Right ventricle myocardium inferior (tissue), 1 donor: Measurements from ENCODE around the gene PHC2. TPM values are rescaled to one million over a fixed set of nuclear protein-coding genes. Genes with fewer than 3 reads are reported as not detected.

ENCODE experiments used
- ATAC-seq: fragments of 200-7000 bp; cut with Tn5 transposase; one replicate; pipeline ENCODE4 v1.9.1; 2020; ENCODE audit warnings: mild to moderate bottlenecking, moderate library complexity
- DNase-seq: peaks from one replicate; pipeline ENCODE4 v3.0.0; 2021; ENCODE audit errors: missing footprints
- intact Hi-C: fragments of 100-400 bp; cut with DNase I; formaldehyde crosslinking; loops from one replicate; pipeline ENCODE4 v1.11.0; 2022
- total RNA-seq: library from RNA; stranded (reverse); fragmentation: NEBNext Ultra II Directional; extraction: Animal tissue kit (Norgen Biotek cat#: 25700); gene quantifications from one replicate; pipeline ENCODE4 v1.2.1, GENCODE V29; 2021
- donor health status: DM: no; HTN: yes; CAD: no; lungs with severe emphysema.

Gene PHC2
- total RNA-seq, 1 donor from 2014 or later = 102 TPM

DNA sequence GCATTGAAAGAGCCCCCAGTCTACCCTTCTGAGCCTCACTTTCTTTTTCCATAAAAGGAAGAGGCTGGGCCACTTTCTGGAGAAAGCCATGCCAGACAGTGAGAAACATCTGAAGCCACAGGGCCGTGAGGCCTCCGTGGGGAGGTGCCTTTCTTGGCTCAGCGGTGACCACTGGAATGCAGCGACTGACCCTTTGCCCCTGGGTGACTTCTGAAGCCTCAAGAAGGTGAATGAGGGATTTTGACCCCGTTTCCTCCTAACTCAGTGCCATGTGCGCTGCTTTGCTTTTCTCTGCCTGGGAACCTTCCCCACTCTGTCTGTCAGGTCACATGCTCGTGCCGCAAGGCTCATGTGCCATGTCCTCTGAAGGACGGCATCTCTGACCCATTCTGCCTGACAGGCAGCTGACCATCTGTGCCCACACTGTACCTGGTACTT is 65.3 kb downstream of the PHC2 start:
- ATAC-seq = peak; percentile 54

GRCh38 chr1:33364565-33364918 is 66.4 kb downstream of the PHC2 start:
- intact Hi-C loops = loop anchor here (10.0 kb wide), 2 partner anchors 230 to 270 kb away; no protein-coding TSS in a partner anchor
- no peak for ATAC-seq
- DNase-seq = no peak

More for the DNA sequence above, 65.3 kb downstream of the PHC2 start:
- intact Hi-C loops = loop anchor here (5.0 to 10.0 kb wide), 3 partner anchors 107 to 271 kb away; partner anchors contain the start of gene ZSCAN20
- DNase-seq = no peak

DNA sequence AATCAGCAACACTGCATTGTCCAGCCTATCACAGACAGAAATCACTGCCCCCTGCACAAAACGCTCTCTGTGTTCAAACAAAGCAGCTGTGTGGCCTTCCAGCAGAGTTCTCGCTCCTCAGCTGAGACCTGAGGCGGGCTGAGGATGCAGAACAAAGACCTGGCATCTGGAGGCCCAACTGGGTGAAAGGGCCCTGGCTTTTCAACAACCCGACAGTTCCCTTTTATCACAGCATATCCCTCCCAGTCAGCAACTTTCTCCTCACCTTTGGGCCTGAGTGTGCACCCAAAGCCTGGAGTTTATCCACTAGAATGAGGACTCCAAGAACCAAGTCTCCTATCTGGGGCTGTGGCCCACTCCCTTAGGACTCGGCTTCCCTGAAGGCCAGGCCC is 67.4 kb downstream of the PHC2 start:
- DNase-seq = no peak
- intact Hi-C loops = loop anchor here (10.0 kb wide), 2 partner anchors 229 to 269 kb away; no protein-coding TSS in a partner anchor
- ATAC-seq = no peak

DNA sequence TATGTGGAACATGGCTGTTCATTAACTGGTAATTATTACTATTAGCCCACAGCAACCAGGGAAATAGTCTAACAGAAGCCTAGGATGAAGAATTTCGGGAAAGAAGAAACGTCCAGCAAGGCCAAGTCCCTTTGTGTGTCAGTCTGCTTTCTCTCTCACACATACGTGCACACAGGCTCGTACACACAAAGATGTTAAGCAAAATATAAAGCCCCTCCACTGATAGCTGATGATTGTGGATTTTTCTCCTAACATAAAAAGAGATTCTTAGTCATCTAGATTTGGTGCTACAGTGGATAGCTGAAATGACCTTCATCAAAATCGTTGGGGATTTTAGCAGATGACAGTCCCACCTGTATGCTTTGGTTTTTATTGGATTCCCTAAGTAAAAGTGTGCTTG is 67.9 kb downstream of the PHC2 start:
- DNase-seq = no peak
- ATAC-seq = no peak
- intact Hi-C loops = loop anchor here (10.0 kb wide), 2 partner anchors 228 to 268 kb away; no protein-coding TSS in a partner anchor

- intact Hi-C loops = loop anchor here (10.0 kb wide), 2 partner anchors 227 to 267 kb away; no protein-coding TSS in a partner anchor
- DNase-seq (no peak), ATAC-seq (peak; percentile 66)
Observed at GRCh38 chr1:33361532-33362235, 69.2 kb downstream of the PHC2 start.

- DNase-seq (no peak), ATAC-seq (no peak)
- intact Hi-C loops = loop anchor here (10.0 kb wide), 2 partner anchors 226 to 266 kb away; no protein-coding TSS in a partner anchor
Observed at GRCh38 chr1:33360367-33360766, 70.5 kb downstream of the PHC2 start.

DNA sequence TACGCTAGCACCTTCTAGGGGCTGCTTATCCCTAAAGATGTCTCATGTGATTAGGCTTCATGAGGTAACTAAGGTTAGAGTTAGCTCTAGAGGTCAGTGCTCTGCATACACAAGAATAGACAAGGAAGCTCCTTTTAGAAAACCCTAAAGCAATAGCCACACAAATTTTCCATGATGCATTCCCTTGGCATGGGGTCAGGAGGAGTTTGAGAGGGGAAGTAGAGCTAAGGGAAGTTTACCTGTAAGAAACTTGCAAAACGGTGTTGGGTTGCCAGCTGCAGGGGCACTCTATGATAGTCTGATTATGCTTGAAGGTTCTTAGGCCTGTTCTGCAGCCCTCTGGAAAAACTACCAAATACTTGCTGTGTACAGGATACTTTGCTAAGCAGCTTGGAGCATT is 71.0 kb downstream of the PHC2 start:
- DNase-seq (no peak), ATAC-seq (no peak)
- intact Hi-C loops = loop anchor here (10.0 kb wide), 2 partner anchors 225 to 265 kb away; no protein-coding TSS in a partner anchor

DNA sequence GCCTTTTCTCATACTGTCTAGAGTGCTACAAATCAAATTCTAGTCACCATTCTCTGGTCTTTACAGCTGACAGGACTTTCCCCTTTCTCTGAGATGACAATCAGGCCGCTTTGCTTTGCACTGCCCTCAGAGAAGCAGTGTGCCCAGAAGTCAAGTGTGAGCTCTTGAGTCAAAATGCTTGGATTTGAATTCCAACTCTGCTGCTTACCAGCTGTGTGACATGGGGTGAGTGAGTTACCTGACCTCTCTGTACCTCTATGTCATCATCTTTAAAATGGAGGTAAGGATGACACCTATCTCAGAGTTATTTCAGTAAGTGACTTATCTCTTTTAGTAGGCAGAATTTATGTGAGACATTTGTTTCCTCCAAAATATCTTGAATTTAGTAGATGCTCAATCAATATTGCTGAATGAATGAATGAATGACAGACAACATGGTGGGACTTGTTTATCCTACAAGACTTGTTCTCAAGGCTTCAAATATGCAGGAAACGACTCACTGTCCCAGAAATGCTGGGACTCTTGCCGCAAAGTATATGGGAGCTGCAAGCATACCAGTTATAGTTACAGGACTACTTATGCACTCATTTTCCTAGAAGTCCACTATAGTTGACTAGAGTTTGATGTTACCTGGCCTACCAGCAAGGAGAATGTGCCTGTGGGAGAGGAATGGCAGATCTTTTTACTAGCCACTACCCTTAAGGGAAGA is 71.9 kb downstream of the PHC2 start:
- DNase-seq = peak; percentile 22
- intact Hi-C loops = no loop called here
- no peak for ATAC-seq

DNA sequence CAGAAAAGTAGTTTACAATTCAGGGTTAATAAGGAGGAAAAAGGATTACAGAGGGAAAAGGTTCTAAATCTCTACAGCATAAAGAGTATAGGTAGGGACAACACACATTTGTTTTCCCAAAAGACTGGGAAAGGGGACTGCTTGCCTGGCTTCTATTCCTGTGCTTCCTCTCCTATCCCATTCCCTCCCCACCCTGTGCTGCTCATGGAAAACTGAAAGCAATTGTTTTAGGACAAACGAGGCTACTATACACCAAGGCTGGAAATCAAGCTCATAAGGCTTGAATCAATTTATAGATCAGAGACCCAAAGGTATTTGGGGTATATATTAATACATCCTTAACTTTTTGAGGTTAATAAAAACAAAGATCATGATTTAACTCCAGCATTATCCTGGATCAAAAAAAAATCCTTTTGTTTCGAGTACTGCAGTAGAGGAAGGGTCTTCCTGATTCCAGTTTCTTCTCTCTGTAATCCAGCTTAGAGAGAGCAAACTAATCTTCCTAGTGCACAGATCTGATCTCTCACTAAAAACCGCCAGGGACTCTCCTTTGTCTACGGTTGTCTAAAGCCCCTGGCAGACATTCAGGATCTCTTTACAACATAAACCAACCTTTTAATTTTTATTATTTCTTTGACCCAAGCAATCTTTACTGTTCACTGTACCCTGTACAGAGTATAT is 72.6 kb downstream of the PHC2 start:
- no peak for ATAC-seq
- no peak for DNase-seq
- intact Hi-C loops = no loop called here

DNA sequence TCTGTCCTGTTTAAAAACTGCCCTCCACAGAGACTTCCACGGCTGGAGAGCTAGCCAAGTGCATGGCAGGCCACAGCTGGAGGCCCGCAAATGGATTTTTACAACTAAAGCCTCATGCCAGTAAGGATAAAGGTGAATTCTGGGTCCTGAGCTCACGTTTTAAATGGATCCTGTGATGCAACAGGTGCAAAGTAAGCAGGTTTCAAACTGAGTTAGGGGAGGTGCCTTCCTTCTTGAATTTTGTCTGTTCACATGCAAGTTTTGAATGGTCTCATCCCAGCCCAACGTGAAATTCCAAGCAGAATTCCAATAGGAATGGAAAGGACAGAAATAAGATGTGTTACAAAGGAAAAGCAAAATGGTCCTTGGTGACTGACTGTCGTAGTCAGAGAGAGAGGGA is 73.8 kb downstream of the PHC2 start:
- intact Hi-C loops = no loop called here
- DNase-seq (no peak), ATAC-seq (no peak)

DNA sequence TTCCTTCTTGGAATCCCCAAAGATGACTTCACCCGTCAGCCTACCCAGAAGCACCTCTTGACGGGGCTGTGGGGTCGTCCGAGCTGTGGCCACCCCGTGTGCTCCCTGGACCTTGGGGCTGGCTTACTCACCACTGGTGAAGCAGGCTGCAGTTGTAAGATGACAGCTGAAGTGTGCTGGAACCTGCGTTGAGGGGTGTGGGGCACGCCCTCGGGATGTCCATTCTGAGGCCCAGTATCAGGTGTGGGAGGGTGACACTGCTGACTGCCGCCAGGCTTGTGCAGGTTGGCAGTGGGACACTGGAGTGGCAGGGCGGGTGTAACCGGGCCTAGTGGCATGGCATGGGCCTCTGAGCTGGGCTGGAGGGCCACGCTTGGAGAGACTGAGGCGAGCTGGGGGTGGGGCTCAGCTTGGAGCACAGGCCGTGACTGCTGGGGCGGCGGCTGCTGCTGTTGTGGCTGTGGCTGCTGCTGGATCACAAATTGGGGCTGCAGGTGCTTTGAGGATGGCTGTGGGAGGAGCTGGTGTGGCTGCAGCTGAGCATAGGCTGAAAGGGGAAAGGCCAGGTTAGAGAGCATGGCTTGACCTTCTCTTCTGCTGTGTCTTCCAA is 76.1 kb downstream of the PHC2 start:
- intact Hi-C loops = no loop called here
- no peak for DNase-seq
- ATAC-seq = no peak

DNA sequence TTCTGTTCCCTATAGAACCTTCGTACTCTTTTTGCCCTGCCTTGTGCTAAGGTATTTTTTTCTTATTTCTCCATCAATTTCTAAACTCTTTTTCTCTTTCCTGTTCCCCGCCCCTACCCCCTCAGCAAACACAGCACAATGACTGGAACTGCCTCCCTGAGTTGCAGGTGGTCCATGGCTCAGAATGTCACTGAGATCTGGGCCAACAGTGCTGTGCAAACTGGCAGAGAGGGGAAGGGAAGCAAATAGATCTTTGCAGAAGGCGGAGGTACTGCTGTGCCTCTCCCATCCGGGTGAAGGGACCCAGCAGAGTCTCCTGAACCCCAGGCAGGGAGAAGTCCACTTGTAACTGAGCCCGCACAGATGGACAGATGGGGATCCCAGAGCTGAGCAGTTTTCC is 77.4 kb downstream of the PHC2 start:
- ATAC-seq = no peak
- no peak for DNase-seq
- intact Hi-C loops = no loop called here

- DNase-seq (no peak), ATAC-seq (no peak)
- intact Hi-C loops = no loop called here
Observed at GRCh38 chr1:33351281-33351660, 79.6 kb downstream of the PHC2 start.

- ATAC-seq = no peak
- intact Hi-C loops = no loop called here
Observed at GRCh38 chr1:33350611-33351280, 80.1 kb downstream of the PHC2 start.

GRCh38 chr1:33349778-33350610 is 80.9 kb downstream of the PHC2 start:
- peak; percentile 91 for ATAC-seq
- peak; percentile 95 for DNase-seq
- intact Hi-C loops = no loop called here

More at GRCh38 chr1:33350611-33351280, 80.1 kb downstream of the PHC2 start:
- DNase-seq = no peak

GRCh38 chr1:33349081-33349759 is 81.7 kb downstream of the PHC2 start:
- DNase-seq (peak; percentile 80), ATAC-seq (peak; percentile 10)
- intact Hi-C loops = no loop called here

DNA sequence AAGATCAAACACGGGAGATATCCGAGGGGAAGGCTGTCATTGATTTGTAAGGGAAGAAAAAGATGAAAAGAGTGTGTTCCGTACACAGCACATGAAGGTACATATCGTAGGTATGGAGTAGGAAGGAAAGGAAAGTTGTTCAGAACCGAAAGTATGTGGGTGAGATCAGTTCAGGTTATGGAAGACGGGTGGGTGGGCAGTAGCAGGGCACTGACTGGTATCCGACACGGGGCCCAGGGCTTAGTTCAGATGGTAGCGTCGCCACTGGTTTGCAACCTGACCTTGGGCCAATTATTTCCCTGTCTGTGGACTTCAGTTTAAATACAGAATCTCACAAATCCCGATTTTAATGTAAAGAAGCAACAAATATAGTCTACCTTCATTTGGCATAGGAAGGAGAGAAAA is 82.2 kb downstream of the PHC2 start:
- ATAC-seq = no peak
- DNase-seq = no peak
- intact Hi-C loops = no loop called here
